Measurements from ENCODE around the gene C3orf20.
A peak's percentile ranks its signal among the peaks of the same experiment; 100 is the strongest.
"Not testable (repeated sequence)": the region's sequence is repeated elsewhere in the genome, so short reads cannot be mapped to it uniquely, and the experiment has no call there.

Gene C3orf20

DNA sequence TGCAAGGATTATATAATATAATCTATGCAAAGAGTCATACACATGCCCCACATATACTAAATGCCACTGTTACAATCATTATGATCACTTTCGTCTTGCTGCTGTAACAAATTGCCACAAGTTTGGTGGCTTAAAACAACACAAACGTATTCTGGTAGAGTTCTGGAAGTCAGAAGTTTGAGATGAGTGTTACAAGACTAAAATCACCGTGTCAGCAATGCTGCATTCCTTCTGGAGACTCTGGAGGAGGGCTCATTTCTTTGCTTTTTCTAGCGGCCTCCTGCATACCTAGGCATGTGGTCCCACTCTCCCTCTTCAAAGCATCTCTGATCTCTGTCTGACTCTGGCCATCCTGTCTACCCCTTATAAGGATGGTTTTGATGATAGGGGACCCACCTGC, 24.7 kb upstream of the C3orf20 start:
- DNase-seq: no peak

DNA sequence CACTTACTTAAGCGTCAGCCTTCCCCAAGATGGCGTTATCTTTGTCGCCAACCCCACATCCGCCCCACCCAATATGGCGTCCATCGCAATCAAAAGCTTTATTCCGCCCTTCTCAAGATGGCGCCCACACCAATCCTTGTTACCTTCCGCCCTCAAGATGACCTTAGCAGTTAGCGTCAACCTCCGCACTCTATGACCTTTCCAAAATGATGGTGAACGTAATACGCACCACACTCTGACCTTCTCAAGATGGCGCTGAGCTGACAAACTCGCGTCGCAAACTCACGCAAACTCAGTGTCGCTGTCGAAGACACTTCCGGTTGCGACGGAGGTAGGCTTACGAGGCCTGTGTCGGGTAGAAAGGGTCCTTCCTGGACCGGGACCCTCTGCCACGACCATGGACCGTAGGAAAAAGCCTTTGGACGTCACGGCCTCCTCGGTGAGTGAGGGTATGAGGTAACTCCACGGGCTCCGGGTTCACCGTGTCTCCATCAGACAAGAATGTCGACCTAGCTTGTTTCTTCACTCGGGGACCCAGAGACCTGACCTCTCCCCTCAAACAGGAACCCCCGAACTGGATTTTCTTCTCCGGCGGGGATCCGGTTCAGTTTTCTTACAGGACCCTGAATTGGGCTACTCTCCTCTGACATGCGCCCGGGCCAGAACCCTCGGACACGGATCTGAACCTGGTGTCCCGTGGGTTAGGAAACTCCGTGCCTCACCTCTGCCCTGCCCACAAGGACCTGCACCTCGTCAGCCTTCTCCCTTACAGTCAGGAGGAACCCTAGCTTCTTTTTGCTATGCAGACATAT, 23.3 kb upstream of the C3orf20 start, which contains the start of gene CCDC174:
CCDC174 (plus strand) TSS at position 323 of the 812 bp plus-strand sequence; CDS start at position 398, 75 bp downstream.
- peak; percentile 62 to 99 (median 95) for DNase-seq

DNA sequence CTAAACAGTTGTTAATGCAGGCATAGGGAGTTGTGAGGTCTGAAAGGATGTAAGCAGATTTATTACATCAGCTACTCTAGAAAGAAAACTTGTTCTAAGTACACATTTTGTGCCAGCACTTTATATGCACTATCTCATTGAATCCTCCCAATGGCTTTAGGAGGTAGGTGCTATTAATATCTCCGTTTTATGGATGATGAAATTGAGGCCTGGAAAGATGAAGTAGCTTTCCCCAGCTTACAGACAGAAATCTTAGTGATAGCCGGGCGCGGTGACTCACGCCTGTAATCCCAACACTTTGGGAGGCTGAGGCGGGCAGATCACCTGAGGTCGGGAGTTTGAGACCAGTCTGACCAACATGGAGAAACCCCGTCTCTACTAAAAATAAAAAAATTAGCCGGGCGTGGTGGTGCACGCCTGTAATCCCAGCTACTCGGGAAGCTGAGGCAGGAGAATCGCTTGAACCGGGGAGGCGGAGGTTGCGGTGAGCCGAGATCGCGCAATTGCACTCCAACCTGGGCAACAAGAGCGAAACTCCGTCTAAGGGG, 22.5 kb upstream of the C3orf20 start:
- not testable (repeated sequence) for DNase-seq

DNA sequence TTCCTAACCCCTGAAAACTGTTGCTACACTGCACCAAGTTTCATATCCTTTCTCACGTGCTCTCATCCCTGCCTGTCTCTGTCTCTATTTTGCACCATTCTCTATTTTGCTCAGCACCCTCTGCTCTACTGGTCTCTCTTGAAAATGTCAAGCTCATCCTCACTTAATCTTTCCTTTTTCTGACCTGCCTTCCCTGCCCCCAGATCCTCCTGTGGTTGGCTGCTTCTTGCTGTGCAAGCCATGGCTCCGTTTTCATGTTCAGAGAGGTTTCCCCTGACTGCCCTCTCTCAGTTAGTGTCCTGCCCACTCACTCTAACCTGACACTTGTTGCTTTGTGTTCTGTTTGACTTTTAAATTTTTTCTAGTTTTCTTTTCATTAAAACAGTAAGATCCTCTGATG, 17.4 kb upstream of the C3orf20 start:
- DNase-seq: no peak

DNA sequence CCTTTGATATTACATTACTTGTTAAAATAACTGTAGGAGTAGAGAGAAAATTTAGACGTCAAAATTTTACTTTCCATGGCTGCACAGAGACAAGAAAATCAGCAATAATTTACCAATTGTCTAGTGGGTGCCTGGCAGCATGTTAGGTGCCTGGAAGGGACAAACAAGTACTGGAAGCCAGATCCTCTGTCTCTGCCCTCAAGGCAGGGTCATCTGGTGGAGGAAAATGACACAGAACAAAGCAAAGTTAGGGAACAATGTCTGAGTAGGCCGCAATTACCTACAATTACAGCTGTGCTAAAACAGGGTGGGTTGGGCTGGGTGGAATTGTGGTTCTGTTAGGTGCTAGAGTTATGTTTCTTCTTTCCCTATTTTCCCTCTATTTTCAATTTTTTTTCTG, 16.0 kb upstream of the C3orf20 start:
- DNase-seq: no peak

DNA sequence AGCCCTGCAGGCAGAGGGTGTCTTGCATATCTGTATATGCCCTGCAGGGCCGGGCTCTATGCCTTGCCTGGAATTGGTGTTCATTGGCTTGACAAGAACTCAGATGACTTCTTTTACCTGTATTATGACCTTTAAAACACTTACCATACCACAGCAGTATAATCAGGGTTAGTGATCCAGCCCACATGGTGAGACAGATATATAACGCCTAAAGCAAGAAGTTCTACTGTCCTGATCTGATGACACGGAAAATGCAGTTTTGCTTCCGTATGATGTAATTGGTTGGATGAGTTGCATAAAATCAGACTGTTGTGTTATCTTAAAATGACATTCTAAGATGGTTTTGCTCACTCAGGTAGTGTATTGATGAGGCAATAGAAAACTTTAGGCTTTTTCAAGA, 14.0 kb upstream of the C3orf20 start:
- DNase-seq: no peak

DNA sequence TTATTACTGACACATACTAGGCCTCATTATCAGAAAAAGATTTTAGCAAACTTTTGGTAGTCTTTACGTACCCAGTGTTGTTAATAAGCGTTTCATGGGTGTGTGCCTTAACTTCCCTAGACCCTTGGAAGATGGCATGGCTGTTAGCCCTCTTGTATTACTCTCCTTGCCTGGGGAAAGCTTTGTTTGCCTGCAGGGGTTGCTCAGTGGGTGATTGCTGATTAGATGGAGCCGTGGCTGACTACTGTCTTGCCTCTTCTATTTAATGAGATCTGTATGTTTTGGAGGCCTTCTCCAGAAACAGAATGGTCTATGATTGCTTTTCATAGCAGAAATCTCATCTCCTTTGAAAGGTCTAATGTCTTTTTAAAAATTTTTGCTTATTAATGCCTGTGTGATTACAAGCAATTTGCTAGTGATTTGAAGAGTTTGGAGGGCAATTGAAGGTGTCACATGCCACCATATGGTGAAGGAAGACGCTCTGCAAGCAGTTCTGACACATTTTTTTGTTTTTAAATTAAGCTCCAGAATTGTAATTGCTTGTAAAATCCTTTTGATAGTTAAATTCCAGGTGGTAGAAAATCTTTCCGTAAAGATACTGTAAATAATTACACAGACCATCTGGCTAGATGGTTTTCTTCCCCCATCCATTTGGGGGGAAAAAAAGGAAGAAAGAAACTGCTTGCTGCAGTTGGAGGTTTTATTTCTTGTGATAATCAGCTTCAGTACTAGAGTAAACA, 11.4 kb upstream of the C3orf20 start:
- DNase-seq: no peak

DNA sequence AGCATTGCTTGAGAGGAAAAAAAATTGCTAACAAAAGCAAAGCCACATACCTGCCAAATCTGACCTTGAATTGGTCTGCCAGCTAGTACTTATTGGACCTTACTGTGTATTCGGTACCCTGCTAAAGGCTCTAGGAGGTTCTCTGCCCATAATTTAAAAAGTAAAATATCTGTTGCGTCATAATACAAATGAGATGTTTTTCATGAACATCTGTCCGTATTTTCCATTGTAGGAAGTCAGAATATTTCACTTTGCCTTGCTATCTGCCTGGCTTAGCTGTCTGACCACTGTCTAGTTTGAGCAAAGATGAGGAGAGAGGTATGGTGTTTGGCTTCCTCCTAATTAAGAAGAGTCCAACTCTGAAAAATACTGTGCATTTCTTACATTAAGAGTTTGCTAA, 10.8 kb upstream of the C3orf20 start:
- DNase-seq: no peak

DNA sequence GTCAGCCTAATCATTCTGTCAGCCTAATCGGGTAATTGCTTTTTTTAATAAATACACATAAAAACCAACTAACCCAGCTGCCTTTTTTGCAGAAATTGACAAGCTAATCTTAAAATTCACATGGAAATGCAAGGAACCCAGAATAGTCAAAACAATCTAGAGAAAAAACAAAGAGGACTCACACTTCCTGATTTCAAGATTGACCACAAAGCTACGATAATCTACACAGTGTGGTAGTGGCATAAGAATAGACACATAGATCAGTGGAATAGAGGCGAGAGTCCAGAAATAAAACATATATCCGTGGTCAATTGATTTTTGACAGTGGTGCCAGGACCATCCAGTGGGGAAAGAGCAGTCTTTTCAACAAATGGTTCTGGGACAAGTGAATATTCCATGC, 2.4 kb upstream of the C3orf20 start:
- DNase-seq: no peak

DNA sequence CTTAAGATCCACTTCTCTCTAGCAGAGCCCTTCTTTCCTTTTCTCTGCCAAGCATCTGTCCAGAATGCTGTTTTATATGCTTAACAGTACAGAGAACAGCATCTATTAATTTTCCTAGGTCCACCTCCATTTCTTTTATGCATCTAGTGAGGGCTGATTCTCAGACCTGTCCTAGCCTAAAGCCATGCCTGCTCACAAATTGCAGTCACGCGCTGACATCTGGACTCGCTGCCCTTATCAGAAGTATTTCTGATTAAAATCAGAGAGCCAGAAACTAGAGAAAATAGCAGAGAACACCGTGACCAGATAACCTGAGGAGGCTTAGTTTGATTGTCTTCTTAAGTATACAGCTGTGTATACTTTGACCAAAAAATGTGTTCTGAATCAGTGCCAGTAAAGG, 1.9 kb downstream of the C3orf20 start:
- no peak for DNase-seq

DNA sequence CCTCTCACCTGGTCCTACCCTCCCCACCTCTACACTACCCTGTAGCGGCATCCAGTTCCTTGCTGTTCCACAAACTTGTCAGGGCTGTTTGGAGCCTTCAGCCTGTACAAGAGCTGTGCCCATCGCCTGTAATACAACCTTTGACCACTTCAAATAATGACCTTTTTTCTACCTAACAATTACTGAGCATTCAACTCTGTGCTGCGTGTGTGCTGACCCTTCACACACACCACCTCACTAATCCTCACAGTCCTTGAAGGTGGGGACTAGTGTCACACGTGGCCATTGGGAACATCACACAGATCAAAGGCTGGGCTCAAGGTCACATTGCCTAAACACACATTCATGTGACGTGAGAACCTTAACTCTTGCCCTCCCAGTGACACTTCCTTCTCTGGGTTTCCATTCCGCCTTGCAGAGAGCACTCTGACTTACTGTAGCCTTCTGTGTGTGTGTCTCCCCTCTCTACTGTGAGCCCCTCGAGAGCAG, 3.1 kb downstream of the C3orf20 start:
- DNase-seq: no peak

DNA sequence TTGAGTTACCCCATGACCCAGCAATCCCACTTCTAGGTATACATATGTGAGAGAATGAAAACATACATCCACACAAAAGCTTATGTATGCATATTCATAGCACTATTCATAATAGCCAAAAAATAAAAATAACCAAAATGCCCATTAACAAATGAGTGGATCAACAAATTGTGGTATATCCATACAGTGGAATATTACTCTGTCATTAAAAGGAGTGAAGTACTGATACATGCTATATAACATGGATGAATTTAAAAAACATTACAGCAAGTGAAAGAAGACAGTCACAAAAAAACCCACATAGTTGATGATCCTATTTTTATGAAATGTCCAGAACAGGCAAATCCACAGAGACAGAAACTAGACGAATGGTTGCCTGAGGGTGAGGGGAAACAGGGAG, 5.2 kb downstream of the C3orf20 start:
- DNase-seq: no peak

DNA sequence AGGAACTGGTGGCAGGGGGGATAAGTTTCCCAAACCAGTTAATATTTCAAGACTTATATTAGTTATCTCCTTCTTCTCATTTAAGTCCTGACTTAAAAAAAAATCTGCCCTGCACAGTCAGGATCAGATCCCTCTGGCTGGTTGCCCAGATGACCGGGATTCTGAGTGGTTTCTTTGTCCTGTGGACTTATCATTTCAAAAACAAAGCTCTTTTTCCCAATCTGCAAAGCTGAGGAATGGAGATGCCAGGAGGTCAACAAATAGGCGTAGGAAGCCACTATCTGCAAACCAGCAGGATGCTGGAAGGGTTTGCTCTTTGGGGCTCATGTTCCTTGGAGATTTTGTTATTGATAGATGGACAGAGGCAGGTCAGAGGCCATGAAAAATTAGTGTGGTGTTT, 5.8 kb downstream of the C3orf20 start:
- no peak for DNase-seq

DNA sequence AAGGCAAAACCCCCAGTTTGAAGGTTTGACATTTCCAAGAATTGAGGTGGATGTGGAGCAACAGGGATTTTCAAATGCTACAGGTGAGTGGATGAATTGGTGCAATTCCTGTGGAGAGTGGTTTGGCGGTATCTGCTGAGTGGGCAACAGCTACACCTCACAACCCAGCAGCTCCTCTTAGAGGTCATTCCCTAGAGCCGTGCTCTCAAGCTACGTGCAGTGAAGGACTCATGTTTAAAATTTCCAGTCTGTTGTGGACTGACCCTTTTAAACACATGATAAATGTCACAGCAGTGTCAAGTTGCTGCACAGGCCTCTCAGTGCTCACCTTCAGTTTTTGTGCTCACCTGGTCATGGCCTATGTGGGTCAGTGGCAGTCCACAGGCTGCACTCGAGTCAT, 9.5 kb downstream of the C3orf20 start:
- DNase-seq: no peak

DNA sequence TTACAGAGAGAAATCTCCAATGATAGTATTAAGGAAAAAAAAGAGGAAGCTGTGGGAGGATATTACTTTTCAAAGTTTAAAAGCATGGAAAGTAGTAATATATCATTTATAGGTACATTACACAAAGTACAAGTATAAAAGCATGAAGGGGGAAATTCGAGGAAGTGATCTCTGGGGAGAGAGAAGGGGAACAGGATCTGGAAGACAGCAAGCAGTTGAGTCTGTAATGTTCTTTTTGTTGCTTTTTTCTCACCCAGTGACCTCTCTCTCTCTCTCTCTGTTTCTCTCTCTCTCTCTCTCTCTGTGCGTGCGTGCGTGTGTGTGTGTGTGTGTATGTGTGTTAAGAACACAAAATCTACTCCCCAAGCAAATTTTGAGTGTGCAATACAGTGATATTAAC, 10.2 kb downstream of the C3orf20 start:
- no peak for DNase-seq

DNA sequence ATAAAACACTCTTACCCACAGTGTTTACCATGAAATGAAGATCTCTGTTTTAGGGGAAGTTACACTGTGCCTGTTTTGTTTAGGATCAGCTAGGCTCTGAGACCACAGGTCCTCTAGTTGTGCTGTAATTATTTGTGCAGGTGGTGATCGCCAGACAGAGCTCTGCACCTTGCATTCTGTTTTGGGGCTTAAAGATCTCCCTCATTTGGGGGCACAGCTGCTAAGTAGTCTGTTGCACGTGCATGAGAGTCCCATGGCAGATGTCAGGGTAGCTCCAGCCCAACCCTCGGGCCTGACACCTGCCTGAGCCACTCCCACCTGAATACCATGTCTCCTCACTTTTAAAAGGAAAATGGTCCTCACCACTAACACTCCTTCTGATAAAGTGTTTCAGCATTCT, 12.4 kb downstream of the C3orf20 start:
- DNase-seq: no peak

DNA sequence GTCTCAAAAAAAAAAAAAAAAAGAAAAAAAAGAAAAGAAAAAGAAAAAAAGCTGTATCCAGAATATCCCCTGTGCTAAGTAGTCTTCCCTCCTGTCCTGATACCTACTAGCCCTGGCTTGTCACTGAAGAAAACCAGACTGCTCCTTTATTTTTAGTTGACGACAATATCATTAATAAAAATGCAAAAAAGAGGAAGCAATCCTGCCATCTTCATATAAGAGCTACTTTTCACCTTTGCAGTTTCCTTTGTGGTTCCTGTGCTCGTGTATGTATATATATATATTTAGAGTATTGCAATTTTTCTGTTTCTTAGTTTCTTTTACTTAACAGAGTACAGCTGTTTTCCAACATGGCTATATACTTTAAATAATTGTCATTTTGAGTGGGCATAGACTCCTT, 13.6 kb downstream of the C3orf20 start:
- no peak for DNase-seq

DNA sequence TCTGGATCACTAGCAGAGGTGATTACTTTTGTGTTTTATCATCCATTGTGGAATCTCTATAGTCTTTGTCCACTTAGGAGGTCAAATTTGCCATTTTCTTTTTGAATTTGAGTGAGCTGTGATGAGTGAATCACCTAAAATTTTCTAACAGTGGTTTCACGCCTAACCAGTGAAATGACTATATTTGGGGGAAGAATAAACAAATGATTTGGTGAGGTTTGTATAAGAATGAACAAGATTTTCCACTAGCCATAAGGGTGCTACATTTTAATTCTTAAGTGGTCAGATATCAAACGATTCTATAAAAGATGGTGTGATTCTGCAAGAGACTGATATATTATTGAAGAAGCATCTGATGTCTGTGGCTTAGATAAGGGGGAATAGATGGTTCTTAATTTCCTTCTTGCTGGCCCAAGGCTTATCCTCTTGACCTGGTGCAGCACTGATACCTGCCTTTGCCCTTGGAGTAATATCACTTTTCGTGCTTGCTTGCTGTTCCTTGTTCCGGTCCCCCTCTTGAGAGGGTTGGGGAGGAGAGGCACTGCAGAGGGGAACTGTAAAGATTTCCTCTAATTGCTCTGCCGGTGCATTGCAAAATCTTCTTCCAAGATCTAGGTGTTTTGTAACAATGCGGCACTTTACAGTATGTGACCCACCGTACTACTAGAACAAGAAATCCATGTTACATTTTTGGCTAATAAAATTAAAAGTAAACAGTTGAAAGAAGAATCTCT, 14.5 kb downstream of the C3orf20 start:
- DNase-seq: no peak

DNA sequence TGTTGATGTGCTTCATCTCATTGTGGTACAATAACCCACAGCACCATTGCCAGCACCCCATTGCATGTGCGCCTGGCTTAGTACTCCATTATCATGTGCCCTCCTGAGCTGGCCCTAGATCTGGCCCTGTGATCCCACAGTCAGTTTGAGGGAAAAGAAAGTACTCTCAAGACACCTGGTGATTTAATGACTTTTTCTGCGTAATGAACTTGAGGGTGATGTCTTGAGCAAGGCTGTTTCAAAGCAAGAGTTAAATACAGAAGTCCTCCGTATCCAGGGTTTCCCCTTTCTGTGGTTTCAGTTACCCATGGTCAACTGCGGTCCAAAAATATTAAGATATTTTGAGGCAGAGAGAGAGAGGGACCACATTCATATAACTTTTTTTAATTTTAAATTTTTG, 16.3 kb downstream of the C3orf20 start:
- no peak for DNase-seq

DNA sequence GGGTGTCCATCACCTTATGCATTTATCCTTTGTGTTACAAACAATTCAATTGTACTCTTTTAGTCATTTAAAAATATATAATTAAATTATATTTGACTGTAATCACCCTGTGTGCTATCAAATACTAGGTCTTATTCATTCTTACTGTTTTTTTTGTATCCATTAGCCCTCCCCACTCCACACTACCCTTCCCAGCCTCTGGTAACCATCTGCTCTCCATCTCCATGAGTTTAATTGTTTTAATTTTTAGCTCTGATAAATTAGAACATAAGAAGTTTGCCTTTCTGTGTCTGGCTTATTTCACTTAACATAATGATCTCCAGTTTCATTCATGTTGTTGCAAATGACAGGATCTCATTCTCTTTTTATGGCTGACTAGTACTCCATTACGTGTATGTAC, 16.8 kb downstream of the C3orf20 start:
- DNase-seq: no peak

DNA sequence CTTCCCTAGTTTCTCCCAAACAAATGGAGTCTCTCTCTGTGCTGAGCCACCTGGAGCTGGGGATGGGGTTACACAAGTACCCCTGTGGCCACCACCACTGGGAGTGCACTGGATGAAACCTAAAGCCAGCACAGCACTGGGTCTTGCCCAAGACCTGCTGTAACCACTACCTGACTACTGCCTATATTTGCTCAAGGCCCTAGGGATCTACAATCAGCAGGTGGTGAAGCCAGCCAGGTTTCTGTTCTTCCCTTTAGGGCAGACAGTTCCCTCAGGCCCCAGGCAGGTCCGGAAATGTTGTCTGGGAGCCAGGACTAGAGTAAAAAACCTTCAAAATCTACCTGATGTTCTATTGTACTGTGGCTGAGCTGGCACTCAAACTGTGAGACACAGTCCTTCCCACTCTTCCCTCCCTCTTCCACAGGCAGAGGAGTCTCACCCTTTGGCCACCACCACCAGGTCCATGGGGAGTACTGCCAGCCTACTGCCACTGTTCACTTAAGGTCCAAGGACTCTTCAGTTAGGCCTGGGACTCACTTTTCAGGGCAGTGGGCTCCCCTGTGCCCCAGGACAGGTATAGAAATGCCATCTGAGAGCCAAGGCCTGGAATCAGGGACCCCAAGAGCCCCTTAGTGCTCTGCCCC, 23.8 kb downstream of the C3orf20 start:
- no peak for DNase-seq

DNA sequence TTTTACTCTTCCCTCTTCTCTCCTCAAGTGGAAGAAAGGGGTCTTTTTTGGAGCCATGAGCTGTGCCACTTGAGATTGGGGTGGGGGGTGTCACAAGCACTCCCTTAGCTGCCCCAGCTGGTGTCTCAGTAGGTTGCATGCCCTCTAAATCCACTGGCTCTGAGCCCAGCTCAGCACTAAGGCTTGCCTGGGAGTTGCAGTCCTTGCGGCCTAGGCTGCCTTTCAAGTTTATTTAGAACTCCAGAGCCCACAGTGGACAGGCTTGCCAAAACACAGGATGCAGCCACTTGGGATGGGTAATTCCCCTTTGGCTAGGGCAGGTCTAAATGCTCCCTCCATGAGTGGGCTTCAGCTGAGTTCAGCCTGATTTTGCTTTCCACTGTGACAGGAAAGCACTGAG, 24.7 kb downstream of the C3orf20 start:
- no peak for DNase-seq
